ENCODE measurements around the gene SMS.
"Not testable (repeated sequence)": the region's sequence is repeated elsewhere in the genome, so short reads cannot be mapped to it uniquely, and the experiment has no call there.

Gene SMS

DNA sequence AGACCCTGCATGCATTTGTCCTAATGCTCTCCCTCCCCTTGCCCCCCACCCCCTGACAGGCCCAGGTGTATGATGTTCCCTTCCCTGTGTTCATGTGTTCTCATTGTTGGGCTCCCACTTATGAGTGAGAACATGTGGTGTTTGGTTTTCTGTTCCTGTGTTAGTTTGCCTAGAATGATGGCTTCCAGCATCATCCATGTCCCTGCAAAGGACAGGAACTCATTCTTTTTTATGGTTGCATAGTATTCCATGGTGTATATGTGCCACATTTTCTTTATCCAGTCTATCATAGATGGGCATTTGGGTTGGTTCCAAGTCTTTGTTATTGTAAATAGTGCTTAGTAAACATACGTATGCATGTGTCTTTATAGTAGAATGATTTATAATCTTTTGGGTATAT, 10.0 kb downstream of the SMS start:
- not testable (repeated sequence) for DNase-seq (ENCODE audit: low read depth in 3 of 3)

DNA sequence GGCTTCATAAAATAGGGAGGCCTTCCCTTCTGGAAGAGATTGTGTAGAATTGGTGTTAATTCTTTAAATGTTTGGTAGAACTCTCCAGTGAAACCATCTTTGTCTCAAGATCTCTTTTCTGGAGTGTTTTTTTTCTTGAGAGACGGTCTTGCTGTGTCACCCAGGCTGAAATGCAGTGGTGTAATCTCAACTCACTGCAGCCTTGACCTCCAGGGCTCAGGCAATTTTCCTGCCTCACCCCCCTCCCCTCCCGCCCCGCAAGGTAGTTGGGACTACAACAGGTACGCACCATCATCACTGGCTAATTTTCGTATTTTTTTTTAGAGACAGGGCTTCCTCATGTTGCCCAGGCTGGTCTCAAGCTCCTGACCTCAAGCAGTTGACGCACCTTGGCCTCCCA, 12.1 kb downstream of the SMS start:
- no peak for DNase-seq (ENCODE audit: low read depth in 3 of 3)

DNA sequence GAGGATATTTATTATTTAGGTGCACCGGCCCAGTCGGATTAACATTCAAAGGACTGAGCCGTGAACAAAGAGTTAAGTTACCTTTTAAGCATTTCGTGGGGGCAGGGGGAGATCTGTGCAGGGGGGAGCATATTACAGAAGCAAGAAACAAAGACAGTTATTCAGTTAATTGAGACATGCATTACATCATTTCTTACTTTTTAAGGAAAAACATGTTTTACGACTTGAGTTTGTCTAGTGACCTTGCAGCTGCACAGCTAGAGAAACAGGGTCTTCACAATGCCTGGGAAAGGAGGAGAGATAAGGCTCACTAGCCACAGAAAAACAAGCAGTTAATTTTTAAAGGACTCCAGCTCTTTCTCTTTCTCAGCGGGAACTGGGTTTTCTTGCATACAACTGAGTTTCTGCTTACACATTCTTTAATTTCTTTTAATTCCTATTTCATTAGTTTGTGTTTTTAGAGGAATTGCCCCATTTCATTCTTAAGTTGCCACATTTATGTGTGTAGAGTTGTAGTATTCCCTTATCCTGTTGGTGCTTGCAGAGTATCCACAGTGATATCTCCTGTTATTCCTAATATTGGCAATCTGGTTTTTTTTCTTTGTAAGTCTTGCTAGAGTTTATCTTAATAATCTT, 12.8 kb downstream of the SMS start:
- DNase-seq (ENCODE audit: low read depth in 3 of 3), result not testable (repeated sequence)

GRCh38 chrX:21955403-21956189, 15.1 kb downstream of the SMS start:
- DNase-seq (ENCODE audit: low read depth in 3 of 3), result no peak

DNA sequence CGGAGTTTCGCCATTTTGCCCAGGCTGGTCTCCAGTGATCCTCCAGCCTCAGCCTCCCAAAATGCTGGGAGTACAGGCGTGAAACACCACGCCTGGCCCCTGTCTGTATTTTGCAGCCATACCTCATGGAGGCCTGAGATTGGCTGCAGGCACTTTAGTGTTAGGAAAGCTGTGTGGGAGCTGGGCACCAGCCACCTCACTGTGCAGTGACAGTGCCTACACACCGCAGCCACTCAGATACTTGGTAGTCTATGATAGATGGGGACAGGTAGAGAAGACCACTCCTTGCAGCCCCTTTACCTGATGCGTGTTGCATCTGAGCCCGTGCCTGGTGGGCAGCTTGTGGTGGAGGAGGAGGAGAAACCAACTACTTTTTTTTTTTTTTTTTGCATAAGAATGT, 16.3 kb downstream of the SMS start:
- no peak for DNase-seq (ENCODE audit: low read depth in 3 of 3)

DNA sequence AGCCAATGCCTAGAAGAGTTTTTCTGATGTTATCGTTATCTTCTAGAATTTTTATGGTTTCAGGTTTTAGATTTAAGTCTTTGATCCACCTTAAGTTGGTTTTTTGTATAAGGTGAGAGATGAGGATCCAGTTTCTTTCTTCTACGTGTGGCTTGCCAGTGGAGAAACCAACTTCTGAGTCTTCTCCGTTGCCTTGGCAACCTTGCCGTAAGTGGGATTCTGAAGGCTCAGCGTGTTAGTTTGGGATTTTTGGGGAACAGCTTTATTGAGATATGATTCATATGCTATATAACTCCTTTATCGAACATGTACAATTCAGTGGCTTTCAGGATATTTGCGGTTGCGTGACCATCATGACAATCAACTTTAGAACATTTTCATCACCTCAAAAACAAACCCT, 17.7 kb downstream of the SMS start:
- no peak for DNase-seq (ENCODE audit: low read depth in 3 of 3)

DNA sequence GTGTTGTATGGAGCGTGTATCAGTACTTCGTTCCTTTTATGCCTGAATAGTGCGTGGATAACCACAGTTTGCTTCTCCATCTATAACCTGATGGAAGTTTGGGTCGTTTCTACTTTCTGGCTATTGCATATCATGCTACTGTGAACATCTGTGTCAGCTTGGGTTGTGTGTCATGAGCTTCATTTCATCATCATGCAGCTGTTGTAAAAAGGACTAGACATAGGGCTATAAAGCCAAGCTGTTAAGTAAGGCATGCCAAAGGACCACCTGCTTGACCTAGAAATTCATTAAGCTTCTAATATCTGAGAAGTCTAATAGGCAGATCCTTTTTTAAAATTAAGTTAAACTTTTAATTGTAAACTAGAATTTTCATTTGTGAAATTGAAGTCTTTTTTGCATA, 18.4 kb downstream of the SMS start:
- DNase-seq (ENCODE audit: low read depth in 3 of 3), result no peak

- no peak for DNase-seq (ENCODE audit: low read depth in 3 of 3)
Observed at GRCh38 chrX:21959362-21960051, 19.0 kb downstream of the SMS start.

- no peak for DNase-seq (ENCODE audit: low read depth in 3 of 3)
Observed at GRCh38 chrX:21960569-21961541, 20.3 kb downstream of the SMS start.

GRCh38 chrX:21962361-21962760, 21.9 kb downstream of the SMS start:
- no peak for DNase-seq (ENCODE audit: low read depth in 3 of 3)

DNA sequence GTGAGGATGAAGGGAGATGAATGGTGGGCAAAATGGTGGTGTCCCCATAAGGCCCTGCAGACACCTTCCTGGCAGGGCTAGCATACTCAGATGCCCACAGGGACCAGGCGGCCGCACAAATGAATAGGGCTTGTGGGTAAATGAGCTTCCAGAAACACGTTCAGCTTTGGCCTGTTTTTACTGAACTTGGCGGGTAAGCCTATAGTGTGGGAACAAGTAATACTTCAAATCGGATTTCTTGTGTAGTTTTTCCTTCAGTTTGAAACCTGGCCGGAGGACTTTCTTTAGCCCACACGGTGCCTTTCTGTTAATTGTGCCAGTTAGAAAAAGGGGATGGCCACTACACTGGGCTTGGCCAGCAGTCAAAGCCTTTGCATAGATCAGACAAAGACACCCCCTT, 22.8 kb downstream of the SMS start:
- no peak for DNase-seq (ENCODE audit: low read depth in 3 of 3)

- no peak for DNase-seq (ENCODE audit: low read depth in 3 of 3)
Observed at GRCh38 chrX:21963731-21964405, 23.4 kb downstream of the SMS start.

GRCh38 chrX:21966866-21967265, 26.4 kb downstream of the SMS start:
- DNase-seq (ENCODE audit: low read depth in 3 of 3), result no peak

GRCh38 chrX:21968333-21968732, 27.8 kb downstream of the SMS start:
- DNase-seq (ENCODE audit: low read depth in 3 of 3), result no peak

- DNase-seq (ENCODE audit: low read depth in 3 of 3), result no peak
Observed at GRCh38 chrX:21970326-21970725, 29.8 kb downstream of the SMS start.

DNA sequence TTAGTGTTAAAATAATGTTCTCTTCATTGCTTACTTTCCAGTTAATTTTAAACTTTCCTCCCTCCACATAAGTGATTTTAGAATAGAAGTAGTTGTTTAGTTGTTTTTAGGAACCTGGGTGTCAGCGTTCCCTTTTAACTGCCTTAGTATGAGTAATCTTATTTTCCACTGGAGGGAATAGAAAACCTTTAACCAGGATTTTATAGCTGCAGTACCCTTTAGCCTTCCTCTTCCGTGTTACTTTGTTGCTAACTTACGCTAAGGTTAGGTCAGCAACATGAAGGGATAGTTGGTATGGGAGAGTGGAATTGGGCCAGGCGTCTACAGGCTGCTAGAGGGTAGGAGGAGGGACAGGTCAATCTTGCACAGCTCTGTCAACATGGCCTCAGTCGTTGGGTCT, 31.5 kb downstream of the SMS start:
- DNase-seq (ENCODE audit: low read depth in 3 of 3), result no peak

DNA sequence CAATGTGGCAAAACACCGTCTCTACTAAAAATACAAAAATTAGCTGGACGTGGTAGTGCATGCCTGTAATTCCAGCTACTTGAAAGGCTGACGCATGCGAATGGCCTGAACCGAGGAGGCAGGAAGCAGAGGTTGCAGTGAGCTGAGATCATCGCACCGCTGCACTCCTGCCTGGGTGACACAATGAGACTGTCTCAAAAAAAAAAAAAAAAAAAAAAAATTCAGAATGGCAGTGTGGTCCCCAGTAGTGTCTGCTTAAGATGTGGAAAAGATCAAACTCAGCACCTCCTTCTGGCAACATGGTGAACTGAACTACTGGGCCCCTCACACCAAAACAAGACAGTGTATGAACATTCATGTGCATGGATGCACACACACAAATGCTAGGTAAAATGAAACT, 32.2 kb downstream of the SMS start:
- peak in 1 of 3 donors; percentile 1 for DNase-seq (ENCODE audit: low read depth in 3 of 3)

DNA sequence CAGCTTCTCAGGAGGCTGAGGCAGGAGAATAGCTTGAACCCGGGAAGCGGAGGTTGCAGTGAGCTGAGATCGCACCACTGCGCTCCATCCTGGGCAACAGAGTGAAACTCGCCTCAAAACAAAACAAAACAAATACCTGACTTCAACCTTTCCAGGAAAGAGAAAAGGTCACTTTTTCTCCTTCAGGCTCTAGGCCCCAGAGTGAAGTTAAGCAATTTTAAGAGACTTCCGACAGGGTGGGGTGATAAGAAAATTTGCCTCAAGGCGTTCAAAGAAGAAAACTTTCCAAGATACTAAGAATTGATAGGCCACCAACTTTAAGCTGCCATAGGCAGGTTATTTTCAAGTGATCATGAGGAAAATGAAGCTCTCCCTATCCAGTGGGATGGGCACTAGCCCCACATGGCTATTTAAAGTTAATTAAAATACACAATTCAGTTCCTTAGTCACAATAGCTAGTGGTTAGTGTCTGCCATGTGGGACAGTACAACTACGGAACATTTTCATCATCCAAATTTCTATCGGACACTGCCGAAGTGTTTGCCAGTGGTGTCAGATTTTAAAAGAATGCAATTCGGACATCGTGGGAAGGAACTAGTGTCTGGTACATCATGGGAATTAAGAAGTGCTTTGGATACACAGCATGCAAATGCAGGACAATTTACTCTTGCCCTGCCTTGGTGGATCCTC, 33.0 kb downstream of the SMS start:
- DNase-seq (ENCODE audit: low read depth in 3 of 3), result no peak

DNA sequence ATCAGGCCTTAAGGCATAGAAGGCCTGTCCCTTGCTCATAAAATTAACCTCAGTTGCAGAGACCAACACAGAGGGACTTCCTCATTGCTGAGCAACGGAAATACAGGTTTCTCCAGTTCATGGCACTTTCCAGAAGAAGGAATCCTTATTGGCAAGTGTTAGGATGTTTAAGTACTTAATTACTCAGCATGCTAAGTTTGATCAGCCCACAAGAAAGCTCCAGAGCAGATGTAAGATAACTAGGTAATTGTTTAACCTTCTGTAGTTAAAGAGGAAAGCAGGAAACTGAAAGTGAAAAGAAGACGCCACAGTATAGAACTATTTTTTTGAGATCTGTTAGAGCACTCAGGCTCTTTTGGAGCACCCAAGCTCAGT, 33.5 kb downstream of the SMS start:
- DNase-seq (ENCODE audit: low read depth in 3 of 3), result no peak

DNA sequence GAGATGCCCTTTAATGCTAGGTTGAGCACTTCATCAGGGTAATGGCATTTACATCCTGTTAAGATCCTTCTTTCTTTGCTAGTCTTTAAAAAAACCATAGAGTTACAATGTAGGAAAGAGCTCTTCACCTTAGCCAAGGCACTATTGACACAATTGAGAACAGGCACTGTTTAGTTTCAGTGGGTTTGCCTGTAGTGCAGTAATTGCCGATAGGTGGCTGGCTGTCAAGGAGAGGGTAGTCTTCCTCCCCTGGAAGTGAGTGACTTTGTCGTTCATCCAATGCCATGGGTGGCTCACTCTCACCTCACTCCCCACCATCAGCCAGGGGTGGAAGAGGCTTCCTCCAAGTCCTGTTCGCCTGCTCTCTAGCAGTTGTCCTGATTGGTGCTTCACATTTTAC, 34.7 kb downstream of the SMS start:
- DNase-seq (ENCODE audit: low read depth in 3 of 3), result no peak

GRCh38 chrX:21975812-21976211, 35.3 kb downstream of the SMS start:
- DNase-seq (ENCODE audit: low read depth in 3 of 3), result no peak

Measured in stimulated activated CD4-positive, alpha-beta T cell treated with anti-CD3 and anti-CD28 coated beads, TNF-alpha, amount 100 ng/mL, for 48 hours (primary cell).